GM18519 (cell line): ENCODE measurements around the gene IPO4.
A peak's percentile ranks its signal among the peaks of the same experiment; 100 is the strongest.

Source experiments
- ATAC-seq: cut with Tn5 transposase; IDR thresholded peaks from one replicate; pipeline ENCODE4 v1.9.1; 2021; ENCODE audit warnings: mild to moderate bottlenecking, moderate library complexity; ENCODE audit not compliant: unreplicated experiment, low FRiP score

Gene IPO4

DNA sequence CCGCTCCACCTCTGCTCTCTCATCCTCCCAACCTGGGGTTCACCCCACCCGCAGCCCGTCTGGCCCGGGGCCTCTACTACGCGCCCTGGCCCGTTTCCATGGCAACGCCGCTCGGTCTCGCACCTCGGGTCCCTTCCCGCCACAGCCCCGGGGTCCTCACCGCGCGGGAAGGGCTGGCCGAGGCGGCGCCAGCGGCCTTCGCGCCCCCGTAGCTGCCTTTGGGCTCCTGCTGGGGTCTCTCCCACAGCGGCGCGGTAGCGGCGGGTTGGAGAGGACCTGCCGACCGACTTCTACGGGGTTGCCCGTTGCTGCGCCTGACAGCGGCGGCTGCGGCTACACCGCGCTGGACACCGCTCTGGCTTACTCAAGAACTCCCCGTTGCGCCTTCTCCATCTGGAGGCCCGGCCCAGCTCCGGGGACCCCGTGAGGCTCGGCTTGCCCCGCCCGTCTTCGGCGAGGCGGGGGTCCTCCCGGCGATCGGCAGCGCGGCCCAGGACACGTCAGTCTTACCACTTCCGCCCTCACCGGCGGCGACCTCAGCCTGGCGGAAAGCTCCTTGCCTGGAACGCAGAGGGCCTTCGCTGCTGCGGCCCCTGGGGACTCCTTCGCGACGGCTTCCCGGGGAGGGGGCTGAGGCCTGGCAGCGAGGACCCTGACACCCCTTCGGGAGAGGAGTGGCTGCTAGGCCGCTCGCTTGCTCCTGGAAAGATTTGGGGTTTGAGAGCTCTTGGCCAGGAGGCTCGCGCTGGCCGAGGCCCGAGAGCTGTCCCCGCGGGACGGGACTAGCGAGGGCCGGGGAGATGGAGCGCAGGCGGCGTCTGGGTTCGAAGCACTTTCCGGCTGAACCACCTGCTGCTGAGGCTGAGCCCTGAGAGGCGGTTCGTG, 6.8 kb upstream of the IPO4 start, which contains the start of gene TM9SF1:
TM9SF1 (minus strand) TSS at position 256 of the 885 bp plus-strand sequence. CDS start 422 bp downstream, outside the sequence.
- ATAC-seq, result peak; percentile 60

DNA sequence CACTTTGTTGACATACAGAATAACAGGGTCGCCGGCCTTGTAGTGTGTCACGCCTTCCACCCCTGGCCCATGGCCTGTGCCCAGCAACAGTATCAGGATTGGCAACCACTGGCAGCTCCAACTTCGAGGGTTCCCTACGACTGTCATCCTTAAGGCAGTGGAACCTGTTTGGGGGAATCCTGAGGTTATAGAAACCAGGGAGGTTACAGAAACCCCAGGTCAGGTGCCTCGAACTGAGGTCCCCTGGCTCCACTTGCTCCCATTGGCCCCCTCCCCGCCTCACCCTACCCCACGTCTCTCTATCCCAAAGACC, 6.2 kb upstream of the IPO4 start:
- ATAC-seq, result no peak

DNA sequence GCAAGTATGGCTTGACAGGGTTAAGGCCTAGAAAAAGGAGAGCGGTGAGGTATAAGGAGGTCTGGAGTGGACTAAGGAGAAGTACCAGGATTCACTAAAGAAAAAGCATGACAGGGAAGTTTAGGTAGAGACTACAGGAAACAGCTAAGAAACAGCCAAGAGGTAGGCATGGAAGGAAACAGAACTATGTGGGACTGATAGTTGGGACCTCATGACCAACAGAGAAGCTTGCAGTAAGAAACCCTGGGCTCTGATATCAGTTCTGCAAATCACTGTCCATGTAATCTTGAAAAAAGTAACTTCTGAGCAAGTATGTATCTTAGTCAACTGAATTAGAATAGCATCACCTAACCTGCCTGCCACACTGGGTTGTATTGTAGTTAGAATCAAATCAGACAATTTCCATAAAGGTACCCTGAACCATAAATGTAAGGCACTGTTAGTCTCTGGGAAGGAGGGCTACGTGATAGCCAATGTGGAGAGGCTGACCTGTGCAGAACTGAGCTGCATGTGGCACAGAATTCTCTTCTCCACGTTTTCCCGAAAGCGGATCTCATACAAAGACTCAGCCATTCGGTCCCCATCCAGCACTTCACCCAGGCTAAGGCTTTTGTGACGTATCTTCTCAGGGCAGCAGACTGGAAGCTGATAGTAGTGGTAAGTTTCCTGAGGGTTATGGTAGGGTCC, 5.7 kb upstream of the IPO4 start:
- ATAC-seq, result no peak

DNA sequence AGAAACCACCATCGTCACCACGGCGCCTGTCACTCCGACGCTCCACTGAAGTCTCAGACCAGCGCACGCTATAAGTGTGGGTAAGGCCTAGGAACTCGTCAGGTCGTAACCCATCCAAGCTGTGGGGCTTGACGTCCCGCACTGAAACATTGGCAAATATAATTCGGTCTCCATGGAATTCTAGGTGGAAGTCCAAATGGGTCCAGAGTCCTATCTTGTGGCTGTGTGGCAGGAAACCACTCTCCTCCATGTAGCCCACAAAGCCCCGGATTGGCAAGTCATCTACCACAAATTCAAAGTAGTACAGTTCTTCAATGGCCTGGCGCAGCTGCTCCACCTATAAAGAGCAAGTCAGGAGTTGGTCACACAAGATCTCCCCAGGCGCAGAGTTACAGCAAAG, 4.3 kb upstream of the IPO4 start:
- no peak for ATAC-seq

DNA sequence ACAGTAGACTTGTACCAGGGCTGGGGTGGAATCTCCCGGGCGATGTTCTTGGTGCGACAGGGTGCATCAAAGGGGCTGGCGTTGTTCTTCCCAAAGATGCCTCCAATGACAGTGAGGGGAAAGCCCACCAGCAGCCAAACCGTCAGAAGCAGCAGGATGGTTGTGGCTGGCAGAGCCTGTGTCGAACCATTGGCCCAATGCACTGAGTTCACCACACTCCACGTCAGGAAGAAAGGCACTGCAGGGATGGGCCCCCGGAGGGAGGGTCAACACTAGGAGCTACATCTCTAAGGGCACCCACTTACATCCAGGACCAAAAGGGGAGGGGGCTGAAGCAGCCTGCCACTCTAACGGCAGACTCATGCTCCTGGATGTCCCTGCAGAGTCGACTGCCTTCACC, 1.8 kb upstream of the IPO4 start:
- no peak for ATAC-seq

DNA sequence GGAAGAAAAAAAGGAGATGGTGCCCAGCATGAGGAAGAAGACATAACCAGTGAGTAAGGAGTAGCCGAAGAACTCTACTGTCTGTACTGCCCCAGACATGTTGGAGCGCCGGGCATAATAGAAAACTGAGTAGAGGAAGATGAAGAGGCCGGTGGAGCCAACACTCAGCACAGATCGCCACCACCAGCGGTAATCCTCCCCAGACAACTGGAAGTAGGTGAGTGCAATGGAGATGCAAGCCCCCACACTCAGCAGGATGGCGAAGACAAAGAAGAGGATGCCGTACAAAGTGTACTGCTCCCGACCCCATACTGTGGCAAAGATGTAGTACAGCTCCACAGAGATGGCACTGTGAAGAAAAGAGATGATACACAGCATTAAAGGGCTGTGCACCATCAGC, 844 bp upstream of the IPO4 start:
- no peak for ATAC-seq

DNA sequence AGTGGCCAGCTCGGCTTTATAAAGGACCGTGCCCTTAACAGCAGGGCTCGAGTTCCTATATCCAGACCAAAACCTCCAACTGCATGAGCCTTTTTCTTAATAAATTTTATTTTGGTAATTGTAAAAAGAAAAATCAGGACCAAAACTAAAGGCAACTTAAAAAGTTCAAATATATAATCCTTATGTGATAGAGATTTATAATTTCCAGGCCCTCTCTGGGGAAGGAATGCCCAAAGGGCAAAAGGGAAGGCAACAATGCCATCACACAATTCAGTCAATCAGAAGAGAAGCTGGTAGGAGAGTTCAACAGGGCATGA, 401 bp upstream of the IPO4 start:
- no peak for ATAC-seq

DNA sequence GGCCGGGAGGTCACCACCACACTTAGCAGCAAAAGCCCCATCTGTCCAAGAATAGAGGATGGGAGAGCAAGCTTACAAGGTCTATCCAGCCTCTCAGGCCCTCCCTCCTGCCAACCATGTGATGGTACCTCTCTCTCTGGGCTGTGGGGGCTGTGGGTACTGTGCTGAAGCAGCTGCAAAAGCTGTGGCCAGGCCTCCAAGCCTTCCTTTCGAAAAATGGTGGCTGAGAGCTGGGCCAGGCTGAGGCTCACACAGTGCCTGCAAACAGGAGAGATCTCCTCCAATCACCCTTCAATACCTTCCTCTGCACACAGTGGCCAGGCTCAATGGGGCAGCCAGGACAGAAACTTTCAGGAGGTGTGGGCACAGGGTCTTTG, 1.1 kb downstream of the IPO4 start:
- no peak for ATAC-seq

DNA sequence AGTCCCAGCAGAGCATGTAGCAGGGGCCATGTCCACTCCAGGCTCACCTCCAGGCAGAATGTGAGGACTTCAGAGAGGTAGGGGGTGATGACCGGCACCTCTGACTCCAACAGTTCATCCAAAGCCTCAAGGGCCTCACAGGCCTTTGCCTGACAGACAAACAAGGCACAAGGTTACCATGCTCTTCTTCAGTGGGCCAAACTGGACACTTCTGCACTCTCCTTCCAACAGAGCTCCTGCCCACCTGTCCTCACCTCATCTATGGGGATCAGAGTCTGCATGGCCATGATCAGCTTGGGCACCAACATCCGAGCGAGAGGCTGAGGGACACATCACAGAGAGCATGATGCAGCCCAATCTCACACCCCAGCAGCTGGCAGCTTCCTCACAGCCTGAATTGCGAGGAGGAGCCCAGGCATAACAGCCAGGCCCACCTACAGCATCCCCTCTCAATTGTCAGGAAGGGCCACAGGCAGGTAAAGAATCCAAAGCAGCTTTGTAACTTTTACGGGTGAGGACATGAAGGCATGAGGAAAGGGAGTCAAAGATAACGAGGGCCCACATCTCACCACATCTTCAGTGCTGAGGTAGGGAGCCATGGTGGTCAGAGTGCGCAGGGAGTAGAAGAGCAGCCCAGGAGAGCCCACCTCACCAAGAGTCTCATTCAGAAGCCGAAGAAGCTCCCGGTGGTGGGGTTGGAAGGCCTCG, 1.6 kb downstream of the IPO4 start:
- no peak for ATAC-seq

DNA sequence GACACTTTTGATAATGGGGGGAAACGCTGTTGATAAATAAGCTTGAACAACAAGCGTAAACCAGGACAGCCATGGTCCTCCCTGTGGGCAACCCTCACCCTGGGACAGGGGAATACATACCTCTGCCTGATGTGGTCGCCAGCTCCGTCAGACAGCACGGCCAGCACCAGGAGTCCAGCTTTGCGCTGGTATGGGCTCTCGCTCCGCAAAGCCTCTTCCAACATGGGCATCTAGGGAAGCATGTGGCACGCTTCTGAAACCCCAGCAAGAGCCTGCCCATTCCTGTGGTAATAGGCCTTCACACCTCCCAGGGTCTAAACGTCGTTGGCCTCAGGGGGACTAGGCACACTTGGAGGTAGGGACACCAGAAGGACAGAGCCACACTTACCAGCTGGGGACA, 2.9 kb downstream of the IPO4 start:
- no peak for ATAC-seq

DNA sequence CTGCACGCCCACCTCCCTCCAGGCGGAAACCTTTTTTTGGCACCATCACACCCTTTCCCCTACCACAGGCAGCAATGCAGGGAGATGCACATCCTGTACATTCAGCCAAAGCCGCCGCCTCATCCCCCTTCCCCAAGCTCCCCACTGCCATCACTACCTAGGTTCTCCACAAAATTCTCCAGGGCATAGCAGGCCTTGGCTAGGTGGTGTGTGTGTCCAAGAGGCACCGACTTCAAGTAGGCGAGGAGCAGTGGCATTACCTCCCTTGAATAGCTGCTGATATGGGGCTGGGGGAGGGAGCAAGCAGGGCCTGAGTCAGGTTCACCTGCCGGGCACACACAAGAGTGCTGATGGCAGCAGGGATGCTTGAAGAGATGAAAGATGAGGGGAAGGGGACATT, 3.6 kb downstream of the IPO4 start:
- ATAC-seq, result no peak

DNA sequence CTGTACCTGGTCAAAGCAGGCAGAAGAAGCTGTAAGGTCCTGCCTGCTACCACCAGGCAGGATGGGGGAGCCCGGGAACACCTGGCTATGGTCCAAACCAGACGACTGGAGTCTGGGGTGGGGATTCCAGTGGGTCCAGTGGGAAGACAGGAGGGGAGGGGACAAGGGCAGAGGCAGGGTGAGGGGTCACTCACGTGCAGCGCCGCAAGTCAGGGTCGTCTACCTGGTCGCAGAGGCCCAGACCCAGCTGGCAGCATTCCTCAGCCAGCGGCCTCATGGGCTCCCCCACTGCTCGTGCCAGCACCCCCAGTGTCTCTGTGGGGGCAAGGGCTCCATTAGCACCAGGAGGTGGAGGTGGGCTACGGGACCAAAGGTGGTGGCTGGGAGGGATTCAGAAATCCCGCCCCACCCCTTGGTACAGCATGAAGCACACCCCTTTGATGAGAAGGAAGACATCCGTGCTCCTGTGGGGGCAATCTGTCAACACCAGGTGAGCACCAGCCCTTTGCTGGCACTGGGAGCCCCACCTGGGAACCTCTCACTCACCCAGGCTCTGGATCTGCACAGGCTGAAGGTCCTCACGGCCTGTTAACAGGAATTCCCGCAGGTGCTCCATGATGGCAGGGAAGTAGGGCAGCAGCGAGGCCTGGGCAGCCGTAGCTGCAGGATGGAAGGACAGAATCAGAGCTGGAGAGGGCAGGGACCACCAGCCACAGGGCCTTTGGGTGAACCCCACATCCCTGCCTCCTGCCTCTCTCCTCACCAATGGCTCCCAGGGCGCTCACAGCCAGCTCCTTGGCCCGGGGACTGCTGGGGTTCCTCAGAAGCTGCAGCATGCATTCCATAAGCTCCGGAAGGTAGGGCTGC, 4.3 kb downstream of the IPO4 start:
- no peak for ATAC-seq

DNA sequence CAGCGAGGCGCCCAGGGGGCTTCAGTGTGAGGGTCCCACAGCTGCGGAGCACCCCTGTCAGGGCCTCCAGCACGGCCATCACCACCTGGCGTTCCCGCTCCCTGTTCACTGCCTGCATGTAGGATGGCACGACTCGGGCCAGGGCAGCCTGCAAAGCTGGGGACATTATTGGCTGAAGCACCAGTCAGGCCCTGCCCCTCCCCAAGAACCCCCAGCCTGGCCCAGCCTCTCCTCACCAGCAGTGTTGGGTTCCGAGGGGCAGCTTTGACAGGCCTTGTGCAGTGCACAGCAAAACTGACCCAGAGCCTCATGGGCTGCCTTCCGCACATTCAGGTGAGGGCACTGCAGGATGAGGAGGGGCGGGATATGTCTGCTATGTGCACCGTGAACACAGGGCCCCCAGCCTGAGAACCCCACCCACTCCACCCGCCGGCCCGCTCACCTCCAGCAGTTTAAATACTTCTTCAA, 5.6 kb downstream of the IPO4 start:
- ATAC-seq, result no peak

DNA sequence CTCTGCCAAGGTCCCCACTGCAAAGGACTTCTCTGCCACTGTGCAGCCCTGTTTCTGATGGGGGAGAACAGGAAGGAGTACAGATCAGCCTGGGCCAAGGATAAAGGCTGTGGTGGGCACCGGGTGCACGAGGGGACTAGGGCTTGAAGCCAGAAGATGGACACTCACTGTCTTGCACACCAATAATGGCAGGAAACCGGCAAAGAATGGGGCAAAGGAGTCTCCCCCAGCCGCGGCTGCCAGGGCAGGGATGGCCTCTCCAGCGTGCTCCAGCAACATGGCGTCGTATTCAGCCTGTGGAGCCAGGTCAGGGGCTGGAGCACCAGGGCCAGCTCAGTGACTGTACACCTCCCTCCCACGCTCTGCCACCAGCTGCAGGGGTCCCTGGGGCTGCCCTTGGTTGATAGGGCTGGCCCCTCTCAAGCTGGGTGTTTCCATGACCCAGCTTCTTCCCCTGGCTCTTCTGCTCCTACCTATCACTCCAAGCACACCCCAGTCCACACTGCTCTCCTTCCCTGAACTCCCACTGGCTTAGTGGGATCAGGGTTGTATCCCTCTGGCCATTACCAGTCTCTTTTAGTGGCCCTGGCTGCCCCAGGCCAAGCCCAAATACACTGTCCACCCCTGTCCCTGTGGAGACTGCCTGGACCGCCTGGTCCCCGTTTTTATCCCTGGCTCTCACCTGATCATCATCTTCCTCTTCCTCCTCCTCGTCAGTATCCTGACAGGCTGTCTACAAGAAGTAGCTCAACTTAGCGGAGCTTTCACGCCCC, 6.3 kb downstream of the IPO4 start:
- ATAC-seq, result no peak

DNA sequence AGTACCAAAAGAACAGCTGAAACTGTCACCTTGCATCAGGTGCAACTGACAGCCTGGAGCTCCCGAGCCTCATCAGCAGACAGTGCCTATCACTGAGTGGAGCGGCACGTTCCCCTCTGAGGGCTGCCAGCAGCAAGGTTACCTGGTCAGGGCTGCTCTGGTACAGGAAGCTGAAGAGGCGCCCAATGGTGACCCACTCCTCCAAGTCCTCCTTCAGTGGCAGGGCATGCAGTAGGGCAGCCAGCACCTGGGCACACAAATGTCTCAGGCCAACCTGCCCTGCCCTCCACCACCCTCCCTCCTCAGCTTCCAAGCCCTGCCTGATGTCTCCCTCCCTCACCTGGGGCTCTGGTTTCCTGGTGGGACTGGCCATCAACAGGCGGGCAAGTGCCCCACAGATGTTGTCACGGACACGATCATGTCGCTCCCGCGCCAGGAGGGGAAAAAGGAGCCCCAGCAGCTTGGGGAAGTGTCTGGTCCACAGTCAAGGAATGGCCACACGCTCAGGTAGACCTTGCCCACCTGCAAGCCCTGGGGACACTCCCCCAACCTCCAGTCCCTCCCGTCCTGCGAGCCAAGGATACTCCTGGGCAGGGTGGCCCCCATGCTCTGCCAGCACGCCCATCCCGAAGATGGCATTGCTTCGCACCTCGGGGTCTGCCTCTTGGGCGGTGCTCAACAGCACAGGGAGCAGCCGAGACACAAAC, 7.1 kb downstream of the IPO4 start:
- no peak for ATAC-seq

DNA sequence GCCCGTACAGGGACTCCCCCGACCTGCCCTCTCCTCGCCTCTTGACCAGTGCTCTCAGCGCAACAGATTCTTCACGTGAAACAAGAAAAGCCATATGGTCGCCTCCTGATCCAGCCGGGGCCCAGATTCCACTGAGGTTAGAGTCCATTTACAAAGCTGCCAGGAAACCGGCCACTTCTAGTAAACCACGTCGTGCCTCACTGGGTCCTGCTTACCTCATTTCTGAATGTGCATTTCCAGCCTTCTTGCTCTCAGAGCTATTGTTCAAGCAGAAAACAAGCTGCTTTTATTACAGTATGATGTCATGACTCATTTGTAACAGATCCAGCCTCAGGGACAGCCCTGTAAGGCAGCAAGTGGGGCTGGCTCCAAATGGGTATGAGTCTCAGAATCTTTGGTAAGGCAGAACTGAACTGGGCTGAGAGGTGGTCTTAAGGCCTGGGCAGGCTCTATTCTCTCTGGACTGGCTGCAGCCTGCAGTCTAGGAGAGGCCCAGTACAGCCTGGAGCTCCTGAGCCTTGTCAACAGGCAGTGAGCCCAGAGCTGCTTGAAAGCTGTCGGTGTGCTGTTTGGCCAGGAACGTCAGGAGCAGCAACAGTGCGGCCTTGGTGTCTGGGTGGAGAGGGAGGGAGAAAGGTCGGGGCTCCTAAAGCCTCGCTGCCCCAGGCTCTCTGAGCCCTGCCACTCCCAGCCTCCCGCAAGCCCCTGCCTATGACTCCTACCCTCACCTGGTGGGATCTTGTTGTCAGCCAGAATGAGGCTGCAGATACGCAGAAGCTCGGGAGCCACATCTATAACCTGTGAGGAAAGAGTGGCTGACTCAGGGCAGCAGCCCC, 8.4 kb downstream of the IPO4 start:
- no peak for ATAC-seq

DNA sequence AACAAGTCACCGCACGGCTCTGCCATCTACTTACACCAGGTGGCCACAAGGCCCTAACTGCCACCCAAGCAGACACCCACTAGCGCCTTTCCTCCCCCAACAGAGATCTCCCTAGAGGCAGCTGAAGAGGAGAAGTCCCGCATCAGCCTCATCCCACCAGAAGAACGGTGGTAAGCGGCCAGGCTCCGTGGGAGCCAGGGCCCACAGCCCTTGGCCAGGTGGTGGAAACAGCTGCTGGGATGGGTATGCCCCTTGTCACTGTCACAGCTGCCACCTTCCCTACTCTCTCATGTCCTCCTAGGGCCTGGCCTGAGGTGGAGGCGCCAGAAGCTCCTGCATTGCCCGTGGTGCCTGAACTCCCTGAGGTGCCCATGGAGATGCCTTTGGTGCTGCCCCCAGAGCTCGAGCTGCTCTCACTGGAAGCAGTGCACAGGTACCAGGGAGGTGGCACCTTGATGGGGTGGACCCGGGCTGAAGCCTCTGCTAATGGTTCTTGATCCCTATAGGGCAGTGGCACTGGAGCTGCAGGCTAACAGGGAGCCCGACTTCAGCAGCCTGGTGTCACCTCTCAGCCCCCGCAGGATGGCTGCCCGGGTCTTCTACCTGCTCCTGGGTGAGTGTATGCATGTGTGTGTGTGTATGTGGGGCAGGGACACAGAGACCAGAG, 9.2 kb downstream of the IPO4 start:
- no peak for ATAC-seq
